Epithelial cell of proximal tubule (primary cell): Measurements from ENCODE around the gene RAB3IP. TPM values are rescaled to one million over a fixed set of nuclear protein-coding genes. Genes with fewer than 3 reads are reported as not detected.

Source experiments
- DNase-seq: peaks from one replicate; pipeline ENCODE4 v3.0.0-alpha.2; 2011; ENCODE audit warnings: low read depth
- H3K4me3 ChIP-seq: 2 replicates; pipeline ENCODE4 v1.5.1; 2011; ENCODE audit warnings: low read depth, mild to moderate bottlenecking, low read length
- CTCF ChIP-seq: conservative IDR thresholded peaks from 2 replicates; pipeline ENCODE4 v1.5.1; 2012; ENCODE audit warnings: low read depth, mild to moderate bottlenecking, low read length
- total RNA-seq: library from RNA; depleted of rRNA; stranded (reverse); fragments of >200 nt; gene quantifications from 2 replicates; pipeline ENCODE4 v1.2.3, GENCODE V29; 2015

Gene RAB3IP
- total RNA-seq, 1 donor from 2014 or later: 62.6 TPM

- TF ChIP-seq CTCF: no peak
- H3K4me3 ChIP-seq: no peak overlapping the region
Observed at GRCh38 chr12:69868695-69869094, 130.0 kb downstream of the RAB3IP start.

GRCh38 chr12:69872804-69873203 lies 134.1 kb downstream of the RAB3IP start:
- no peak for TF ChIP-seq CTCF
- no peak for DNase-seq
- H3K4me3 ChIP-seq: no peak overlapping the region

More at GRCh38 chr12:69868695-69869094, 130.0 kb downstream of the RAB3IP start:
- no peak for DNase-seq

Other genes starting within 250 kb of the RAB3IP start
- gene CCT2, start 153.4 kb upstream of the RAB3IP start, total RNA-seq: 279 and 426 TPM in 2 replicates
- not detected in 2 replicates for gene LRRC10, start 128.0 kb upstream of the RAB3IP start, total RNA-seq
- gene BEST3, start 39.6 kb upstream of the RAB3IP start, total RNA-seq: 2.2 and 2.5 TPM in 2 replicates
- 0.07 TPM in 1 of 2 replicates, not detected in the other for gene MYRFL, start 86.4 kb downstream of the RAB3IP start, total RNA-seq